Endothelial cell of umbilical vein (primary cell): ENCODE measurements around the gene UTS2R. TPM values are rescaled to one million over a fixed set of nuclear protein-coding genes. Genes with fewer than 3 reads are reported as not detected.

Experiments used
- BruUV-seq: library from RNA; stranded (reverse); fragments of 400-500 nt; replicated peaks from 2 replicates; lab custom pipeline; 2021; lab: Mats Ljungman, UMichigan
- CTCF ChIA-PET: fragments of 300-600, 350-600 bp; sonication (Branson Sonifier 250); formaldehyde crosslinking; loops from one replicate; lab custom pipeline; 2021; ENCODE audit warnings: antibody characterized with exemption, inconsistent platforms; lab: Charles Lee
- POLR2A ChIA-PET: fragments of 300-600, 350-600 bp; sonication (Branson Sonifier 250); formaldehyde crosslinking; loops from one replicate; lab custom pipeline; 2021; ENCODE audit warnings: antibody characterized with exemption, inconsistent platforms; lab: Charles Lee
- DNase-seq: peaks from one replicate; pipeline ENCODE4 v3.0.0-alpha.2; 2011; ENCODE audit warnings: low read depth, low spot score
- FAIRE-seq: peaks from 2 replicates; lab custom pipeline; 2011; peaks lifted over from hg19 to GRCh38; lab: Jason Lieb, UNC
- H2AFZ ChIP-seq: 2 replicates; pipeline ENCODE4 v1.6.0; 2012; ENCODE audit warnings: low read depth, low read length, control low read depth, inconsistent platforms
- H3K27ac ChIP-seq: 2 replicates; pipeline ENCODE4 v1.5.1; 2011; ENCODE audit warnings: low read depth, mild to moderate bottlenecking, control low read depth, low read length, moderate library complexity; ENCODE audit not compliant: insufficient read depth
- H3K27me3 ChIP-seq, 2 experiments: 2 replicates each; pipeline versions ENCODE4 v1.6.0 to v1.6.1; 2011; ENCODE audit warnings: low read length in 2 of 2, mixed read lengths in 1 of 2; ENCODE audit not compliant: control insufficient read depth in 2 of 2, insufficient read depth in 2 of 2
- H3K36me3 ChIP-seq, 2 experiments: 2 replicates in 1 of 2; 3 replicates in 1 of 2; pipeline ENCODE4 v1.5.1; 2011; ENCODE audit warnings: low read length in 2 of 2, mild to moderate bottlenecking in 1 of 2, moderate library complexity in 1 of 2; ENCODE audit not compliant: control insufficient read depth in 2 of 2, insufficient read depth in 2 of 2; ENCODE audit errors: extremely low read depth in 1 of 2
- H3K4me1 ChIP-seq: 3 replicates; pipeline ENCODE4 v1.5.1; 2011; ENCODE audit warnings: mild to moderate bottlenecking, low read length; ENCODE audit not compliant: control insufficient read depth, insufficient read depth; ENCODE audit errors: extremely low read depth
- H3K4me2 ChIP-seq: 2 replicates; pipeline ENCODE4 v1.6.1; 2011; ENCODE audit warnings: low read length, control low read depth, mixed read lengths; ENCODE audit not compliant: insufficient read depth
- H3K4me3 ChIP-seq, 3 experiments: fragments of 200-600 bp in 1 of 3; sonication (generic), shearing (Covaris generic) in 1 of 3; replicated peaks in 1 of 3; 2 replicates each; pipeline ENCODE4 v1.5.1; 2011 to 2016; ENCODE audit warnings: control low read depth in 3 of 3, low read length in 3 of 3, mild to moderate bottlenecking in 2 of 3, inconsistent platforms in 1 of 3, low read depth in 1 of 3, moderate library complexity in 1 of 3; ENCODE audit not compliant: insufficient read depth in 1 of 3
- H3K79me2 ChIP-seq: 2 replicates; pipeline ENCODE4 v1.6.0; 2012; ENCODE audit warnings: low read length, inconsistent platforms; ENCODE audit not compliant: control insufficient read depth, insufficient read depth
- H3K9ac ChIP-seq: replicated peaks from 2 replicates; pipeline ENCODE3; 2011; ENCODE audit warnings: low read length, control low read depth; ENCODE audit not compliant: insufficient read depth; ENCODE audit errors: extremely low read depth
- H3K9me1 ChIP-seq: replicated peaks from 3 replicates; pipeline ENCODE4 v1.6.0; 2011; ENCODE audit warnings: mild to moderate bottlenecking, low read length; ENCODE audit not compliant: control insufficient read depth, insufficient read depth; ENCODE audit errors: extremely low read depth
- H3K9me3 ChIP-seq: replicated peaks from 2 replicates; pipeline ENCODE4 v1.5.1; 2012; ENCODE audit warnings: low read length, inconsistent platforms; ENCODE audit not compliant: control insufficient read depth, insufficient read depth
- H4K20me1 ChIP-seq: replicated peaks from 2 replicates; pipeline ENCODE3; 2011; ENCODE audit warnings: mild to moderate bottlenecking, low read length; ENCODE audit not compliant: control insufficient read depth, insufficient read depth; ENCODE audit errors: extremely low read depth
- EZH2 ChIP-seq: IDR thresholded peaks from 2 replicates; pipeline ENCODE4 v1.6.1; 2012; ENCODE audit warnings: borderline replicate concordance, low read depth, mild to moderate bottlenecking, moderate library complexity, low read length, inconsistent platforms; ENCODE audit not compliant: severe bottlenecking
- FOS ChIP-seq: IDR thresholded peaks from 2 replicates; pipeline ENCODE4 v1.6.1; 2011; ENCODE audit warnings: mild to moderate bottlenecking, low read length, moderate library complexity, borderline replicate concordance; ENCODE audit not compliant: insufficient read depth
- GATA2 ChIP-seq: IDR thresholded peaks from 2 replicates; pipeline ENCODE4 v1.7.0; 2011; ENCODE audit warnings: low read depth, mild to moderate bottlenecking, moderate library complexity, mixed read lengths, low read length; ENCODE audit not compliant: insufficient read length, insufficient read depth
- JUN ChIP-seq: IDR thresholded peaks from 2 replicates; pipeline ENCODE4 v1.6.1; 2011; ENCODE audit warnings: borderline replicate concordance, low read depth; ENCODE audit not compliant: insufficient read length, insufficient read depth
- MYC ChIP-seq: IDR thresholded peaks from one replicate; pipeline ENCODE4 v1.6.1; 2011; ENCODE audit warnings: mild to moderate bottlenecking, low read depth, low read length
- POLR2A ChIP-seq: IDR thresholded peaks from 2 replicates; pipeline ENCODE4 v1.6.1; 2012; ENCODE audit warnings: low read depth, mild to moderate bottlenecking, control low read depth, low read length
- POLR2AphosphoS5 ChIP-seq: IDR thresholded peaks from 2 replicates; pipeline ENCODE4 v1.6.1; 2012; ENCODE audit warnings: low read depth, mild to moderate bottlenecking, control low read depth, low read length, moderate library complexity; ENCODE audit not compliant: insufficient read depth
- dilution Hi-C: fragments of 300-500 bp; cut with MboI; formaldehyde crosslinking; loops from one replicate; pipeline ENCODE4 v1.15.0; 2019; ENCODE audit warnings: low sequenced_read_pairs; ENCODE audit not compliant: extremely low pct_ligation_motif_present
- intact Hi-C: fragments of 100-400 bp; cut with micrococcal nuclease; formaldehyde crosslinking; loops from one replicate; pipeline ENCODE4 v1.10.0; 2022
- polyA plus RNA-seq, 4 experiments: library from polyadenylated mRNA; depleted of rRNA in 3 of 4; stranded (reverse) in 3 of 4; unstranded in 1 of 4; fragments of >200 nt; gene quantifications; 2 replicates each; pipeline versions ENCODE4 v1.2.1 to v1.2.3, GENCODE V29; 2011 to 2012; ENCODE audit warnings: missing spikeins in 1 of 4
- total RNA-seq: library from RNA; stranded (reverse); gene quantifications from 2 replicates; pipeline ENCODE4 v1.2.3, GENCODE V29; 2021
- TF ChIP-seq, protein P1 (sequence below), 2 donors: IDR thresholded peaks; 1 replicate in 1 of 2; 2 replicates in 1 of 2; pipeline ENCODE4 v1.5.1; 2011; ENCODE audit warnings: low read length in 2 of 2, mild to moderate bottlenecking in 2 of 2, moderate library complexity in 2 of 2, control low read depth in 1 of 2, inconsistent platforms in 1 of 2, low read depth in 1 of 2; ENCODE audit not compliant: insufficient read depth in 1 of 2; ENCODE audit errors: extremely low read depth in 1 of 2
- TF ChIP-seq, protein P2 (sequence below): IDR thresholded peaks from 2 replicates; pipeline ENCODE4 v1.6.1; 2011; ENCODE audit not compliant: insufficient read depth, insufficient read length

The UTS2R gene
- total and polyA plus RNA-seq, 2 donors (not counting 3 experiments of a cell fraction or from before 2014, with no cell fraction given) = not detected

DNA sequence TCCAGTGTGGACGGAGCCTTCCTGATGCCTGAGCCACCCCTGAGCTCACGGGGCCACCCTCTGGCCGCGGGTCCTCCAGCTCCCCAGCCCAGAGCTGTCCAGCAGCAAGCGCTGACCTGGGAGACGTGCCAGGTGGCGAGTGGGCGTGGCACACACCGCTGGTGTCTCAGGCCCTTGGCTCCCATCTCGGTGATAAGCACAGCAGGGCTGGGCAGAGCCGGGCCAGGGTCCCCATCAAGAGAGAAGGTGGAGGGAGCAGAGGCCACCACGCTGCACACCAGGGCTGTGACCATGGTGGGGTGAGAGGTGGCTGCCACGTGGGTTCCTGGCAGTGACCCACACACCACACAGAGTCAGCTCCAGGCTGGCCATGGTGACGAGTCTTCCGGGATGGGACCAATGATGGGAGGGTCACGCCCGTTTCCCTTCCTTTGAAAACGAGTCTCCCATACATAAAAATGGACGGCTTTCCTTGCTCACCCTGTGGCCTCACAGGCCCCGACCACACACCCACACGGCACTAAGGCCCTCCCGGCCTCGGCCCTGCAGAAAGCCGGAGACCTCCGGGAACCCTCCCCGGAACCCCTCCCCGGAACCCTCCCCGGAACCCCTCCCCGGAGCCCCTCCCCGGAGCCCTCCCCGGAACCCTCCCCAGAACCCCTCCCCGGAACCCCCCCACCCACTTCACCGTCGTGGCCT lies 16.8 kb downstream of the UTS2R start:
- Histone ChIP-seq H3K9me1 (no peaks in the 10 kb centered on the region), H3K27ac (no peak overlapping the region), H3K4me3 (no peak overlapping the region), H3K36me3 (no peaks in the 10 kb centered on the region), H3K79me2 (no peaks in the 10 kb centered on the region), H3K9me3 (no peaks in the 10 kb centered on the region), H3K27me3 (no peaks in the 10 kb centered on the region), H3K4me1 (no peaks in the 10 kb centered on the region), H4K20me1 (no peaks in the 10 kb centered on the region), H2AFZ (no peak overlapping the region), H3K9ac (no peak overlapping the region), H3K4me2 (no peak overlapping the region)
- intact Hi-C loops (no loop called here), dilution Hi-C loops (no loop called here)
- no peak for FAIRE-seq
- ChIA-PET CTCF (no interaction called here), POLR2A (no interaction called here)
- BruUV-seq = no TSS peak
- no peak for TF ChIP-seq MYC
- no peak for DNase-seq

GRCh38 chr17:82388922-82389283 lies 17.3 kb downstream of the UTS2R start:
- POLR2A ChIA-PET = no interaction called here

More at GRCh38 chr17:82388922-82389283, 17.3 kb downstream of the UTS2R start:
- H3K79me2 ChIP-seq = no peaks in the 10 kb centered on the region
- dilution Hi-C loops (no loop called here), intact Hi-C loops (no loop called here)
- FAIRE-seq (no peak), DNase-seq (no peak)
- no peak overlapping the region for H3K9ac ChIP-seq
- H3K27me3 ChIP-seq = no peaks in the 10 kb centered on the region
- TF ChIP-seq POLR2A (no peak), JUN (no peak), POLR2AphosphoS5 (no peak), FOS (no peak), EZH2 (no peak), GATA2 (no peak), MYC (no peak)
- TF ChIP-seq, protein P1, sequence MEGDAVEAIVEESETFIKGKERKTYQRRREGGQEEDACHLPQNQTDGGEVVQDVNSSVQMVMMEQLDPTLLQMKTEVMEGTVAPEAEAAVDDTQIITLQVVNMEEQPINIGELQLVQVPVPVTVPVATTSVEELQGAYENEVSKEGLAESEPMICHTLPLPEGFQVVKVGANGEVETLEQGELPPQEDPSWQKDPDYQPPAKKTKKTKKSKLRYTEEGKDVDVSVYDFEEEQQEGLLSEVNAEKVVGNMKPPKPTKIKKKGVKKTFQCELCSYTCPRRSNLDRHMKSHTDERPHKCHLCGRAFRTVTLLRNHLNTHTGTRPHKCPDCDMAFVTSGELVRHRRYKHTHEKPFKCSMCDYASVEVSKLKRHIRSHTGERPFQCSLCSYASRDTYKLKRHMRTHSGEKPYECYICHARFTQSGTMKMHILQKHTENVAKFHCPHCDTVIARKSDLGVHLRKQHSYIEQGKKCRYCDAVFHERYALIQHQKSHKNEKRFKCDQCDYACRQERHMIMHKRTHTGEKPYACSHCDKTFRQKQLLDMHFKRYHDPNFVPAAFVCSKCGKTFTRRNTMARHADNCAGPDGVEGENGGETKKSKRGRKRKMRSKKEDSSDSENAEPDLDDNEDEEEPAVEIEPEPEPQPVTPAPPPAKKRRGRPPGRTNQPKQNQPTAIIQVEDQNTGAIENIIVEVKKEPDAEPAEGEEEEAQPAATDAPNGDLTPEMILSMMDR (IDR thresholded peaks at IDR 0.05; ENCODE audit: extremely low read depth in 1 of 2, insufficient read depth in 1 of 2, low read depth in 1 of 2, low read length in 2 of 2) = no peak
- TF ChIP-seq, protein P2, sequence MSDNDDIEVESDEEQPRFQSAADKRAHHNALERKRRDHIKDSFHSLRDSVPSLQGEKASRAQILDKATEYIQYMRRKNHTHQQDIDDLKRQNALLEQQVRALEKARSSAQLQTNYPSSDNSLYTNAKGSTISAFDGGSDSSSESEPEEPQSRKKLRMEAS = no peak
- CTCF ChIA-PET = no interaction called here
- no peaks in the 10 kb centered on the region for H3K9me3 ChIP-seq
- no TSS peak for BruUV-seq
- H3K9me1 ChIP-seq = no peaks in the 10 kb centered on the region
- no peak overlapping the region for H2AFZ ChIP-seq
- no peak overlapping the region for H3K27ac ChIP-seq
- H4K20me1 ChIP-seq = no peaks in the 10 kb centered on the region
- no peak overlapping the region for H3K4me2 ChIP-seq
- H3K36me3 ChIP-seq = no peaks in the 10 kb centered on the region
- no peaks in the 10 kb centered on the region for H3K4me1 ChIP-seq
- H3K4me3 ChIP-seq = no peak overlapping the region
